ENCODE measurements around the gene PSME3.
"Not testable (repeated sequence)": the region's sequence is repeated elsewhere in the genome, so short reads cannot be mapped to it uniquely, and the experiment has no call there.

Gene PSME3

DNA sequence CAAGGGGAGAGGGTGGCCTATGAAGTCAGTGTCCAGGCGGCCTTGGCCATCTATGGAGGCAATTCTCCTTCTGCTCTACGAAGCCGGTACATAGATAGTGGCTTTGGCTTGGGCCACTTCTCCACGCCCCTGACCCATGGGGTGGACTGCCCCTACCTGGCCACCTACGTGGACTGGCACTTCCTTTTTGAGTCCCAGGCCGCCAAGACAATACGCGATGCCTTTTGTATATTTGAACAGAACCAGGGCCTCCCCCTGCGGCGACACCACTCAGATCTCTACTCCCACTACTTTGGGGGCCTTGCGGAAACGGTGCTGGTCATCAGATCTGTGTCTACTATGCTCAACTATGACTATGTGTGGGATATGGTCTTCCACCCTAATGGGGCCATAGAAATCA lies 35.1 kb downstream of the PSME3 start:
- H3K9me3 ChIP-seq (ENCODE audit: control insufficient read depth, low read length) = no peaks in the 10 kb centered on the region
- H3K27ac ChIP-seq = no peak overlapping the region
- H3K27me3 ChIP-seq (ENCODE audit: control insufficient read depth, insufficient read depth, low read length) = no peaks in the 10 kb centered on the region
- no peaks in the 10 kb centered on the region for H3K4me1 ChIP-seq
- TF ChIP-seq, protein P1, sequence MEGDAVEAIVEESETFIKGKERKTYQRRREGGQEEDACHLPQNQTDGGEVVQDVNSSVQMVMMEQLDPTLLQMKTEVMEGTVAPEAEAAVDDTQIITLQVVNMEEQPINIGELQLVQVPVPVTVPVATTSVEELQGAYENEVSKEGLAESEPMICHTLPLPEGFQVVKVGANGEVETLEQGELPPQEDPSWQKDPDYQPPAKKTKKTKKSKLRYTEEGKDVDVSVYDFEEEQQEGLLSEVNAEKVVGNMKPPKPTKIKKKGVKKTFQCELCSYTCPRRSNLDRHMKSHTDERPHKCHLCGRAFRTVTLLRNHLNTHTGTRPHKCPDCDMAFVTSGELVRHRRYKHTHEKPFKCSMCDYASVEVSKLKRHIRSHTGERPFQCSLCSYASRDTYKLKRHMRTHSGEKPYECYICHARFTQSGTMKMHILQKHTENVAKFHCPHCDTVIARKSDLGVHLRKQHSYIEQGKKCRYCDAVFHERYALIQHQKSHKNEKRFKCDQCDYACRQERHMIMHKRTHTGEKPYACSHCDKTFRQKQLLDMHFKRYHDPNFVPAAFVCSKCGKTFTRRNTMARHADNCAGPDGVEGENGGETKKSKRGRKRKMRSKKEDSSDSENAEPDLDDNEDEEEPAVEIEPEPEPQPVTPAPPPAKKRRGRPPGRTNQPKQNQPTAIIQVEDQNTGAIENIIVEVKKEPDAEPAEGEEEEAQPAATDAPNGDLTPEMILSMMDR (IDR thresholded peaks at IDR 0.05) = no peak
- no peak overlapping the region for H3K4me2 ChIP-seq (ENCODE audit: low read length)
- H3K79me2 ChIP-seq = no peaks in the 10 kb centered on the region
- H2AFZ ChIP-seq = no peak overlapping the region
- no peak overlapping the region for H3K4me3 ChIP-seq (ENCODE audit: low read depth, low read length)
- H3K36me3 ChIP-seq (ENCODE audit: control insufficient read depth, insufficient read depth, low read length) = no peaks in the 10 kb centered on the region
- no peak overlapping the region for H3K9ac ChIP-seq

DNA sequence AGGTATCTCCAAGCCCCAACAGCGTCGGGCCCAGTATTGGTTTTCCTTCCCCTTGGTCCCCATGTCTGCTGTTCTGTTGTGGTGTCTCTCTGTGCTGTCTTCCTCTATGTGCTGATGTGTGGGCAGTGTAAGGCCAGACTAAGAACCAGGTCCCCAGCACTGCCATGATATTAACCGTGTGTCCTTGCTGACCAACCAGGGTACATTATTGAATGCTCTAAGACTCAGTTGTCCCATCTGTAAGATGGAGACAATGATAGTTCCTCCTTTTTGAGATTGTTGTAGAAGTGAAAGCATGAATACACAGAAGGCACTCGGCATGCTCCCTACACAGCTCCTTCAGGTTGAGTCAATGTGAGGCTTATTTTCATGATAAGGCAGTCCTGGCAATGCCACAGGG lies 38.5 kb downstream of the PSME3 start:
- TF ChIP-seq, protein P1 (IDR thresholded peaks at IDR 0.05) = no peak
- H3K4me3 ChIP-seq (ENCODE audit: low read depth, low read length) = no peak overlapping the region
- no peaks in the 10 kb centered on the region for H3K4me1 ChIP-seq
- H3K79me2 ChIP-seq = no peaks in the 10 kb centered on the region
- no peaks in the 10 kb centered on the region for H3K9me3 ChIP-seq (ENCODE audit: control insufficient read depth, low read length)
- no peak overlapping the region for H3K27ac ChIP-seq
- no peak overlapping the region for H2AFZ ChIP-seq
- H3K27me3 ChIP-seq (ENCODE audit: control insufficient read depth, insufficient read depth, low read length) = no peaks in the 10 kb centered on the region
- H3K36me3 ChIP-seq (ENCODE audit: control insufficient read depth, insufficient read depth, low read length) = no peaks in the 10 kb centered on the region
- no peak overlapping the region for H3K9ac ChIP-seq
- H3K4me2 ChIP-seq (ENCODE audit: low read length) = no peak overlapping the region

DNA sequence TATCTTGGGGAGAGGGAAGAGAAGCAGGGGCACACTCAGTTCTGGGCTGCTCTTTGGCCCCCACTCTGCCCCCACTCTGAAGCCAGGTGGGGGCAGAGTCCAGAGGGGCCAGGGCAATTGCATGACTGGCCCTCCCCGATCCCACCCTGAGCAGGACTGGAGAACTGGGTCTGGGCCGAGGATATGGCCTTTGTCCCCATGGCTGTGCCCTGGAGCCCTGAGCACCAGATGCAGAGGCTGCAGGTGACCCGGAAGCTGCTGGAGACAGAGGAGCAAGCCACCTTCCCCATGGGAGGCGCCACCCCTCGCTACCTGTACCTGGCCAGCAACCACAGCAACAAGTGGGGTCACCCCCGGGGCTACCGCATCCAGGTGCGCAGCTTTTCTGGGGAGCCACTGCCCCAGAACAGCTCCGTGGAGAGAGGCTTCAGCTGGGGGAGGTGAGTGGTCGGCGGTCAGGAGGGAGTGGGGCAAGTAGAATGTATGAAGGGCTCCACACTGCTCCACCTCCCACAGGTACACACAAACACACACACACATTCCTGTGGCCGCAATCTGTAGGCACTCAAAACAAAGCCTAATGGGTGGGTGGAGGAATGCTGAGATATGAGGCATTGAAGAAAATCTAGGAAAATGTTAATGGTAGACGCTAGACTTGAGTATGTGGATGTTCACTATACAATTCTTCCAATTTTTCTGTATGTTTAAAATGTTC lies 39.2 kb downstream of the PSME3 start:
- Histone ChIP-seq H3K9me3 (ENCODE audit: control insufficient read depth, low read length) (no peaks in the 10 kb centered on the region), H3K36me3 (ENCODE audit: control insufficient read depth, insufficient read depth, low read length) (no peaks in the 10 kb centered on the region), H3K4me3 (ENCODE audit: low read depth, low read length) (no peak overlapping the region), H3K9ac (no peak overlapping the region), H3K4me2 (ENCODE audit: low read length) (no peak overlapping the region), H3K27me3 (ENCODE audit: control insufficient read depth, insufficient read depth, low read length) (no peaks in the 10 kb centered on the region), H2AFZ (no peak overlapping the region), H3K27ac (no peak overlapping the region), H3K4me1 (no peaks in the 10 kb centered on the region), H3K79me2 (no peaks in the 10 kb centered on the region)
- TF ChIP-seq, protein P1 (IDR thresholded peaks at IDR 0.05) = no peak

DNA sequence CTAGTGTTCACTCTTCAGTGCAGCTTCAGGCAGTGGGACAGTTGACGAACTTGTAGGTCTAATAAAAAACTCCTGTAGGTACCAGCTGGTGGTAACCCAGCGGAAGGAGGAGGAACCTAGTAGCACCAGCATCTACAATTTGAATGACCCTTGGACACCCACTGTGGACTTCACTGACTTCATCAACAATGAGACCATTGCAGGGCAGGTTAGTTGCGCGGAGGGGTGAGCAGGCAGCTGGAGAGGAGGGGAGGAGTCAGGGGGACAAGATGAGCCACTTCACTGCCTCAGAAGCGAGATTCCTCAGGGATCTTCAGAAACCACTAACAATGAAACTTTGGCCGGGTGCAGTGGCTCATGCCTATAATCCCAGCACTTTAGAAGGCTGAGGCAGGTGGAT lies 40.1 kb downstream of the PSME3 start:
- TF ChIP-seq, protein P1 (IDR thresholded peaks at IDR 0.05) = no peak
- no peak overlapping the region for H3K27ac ChIP-seq
- no peak overlapping the region for H2AFZ ChIP-seq
- no peaks in the 10 kb centered on the region for H3K9me3 ChIP-seq (ENCODE audit: control insufficient read depth, low read length)
- no peaks in the 10 kb centered on the region for H3K79me2 ChIP-seq
- H3K4me3 ChIP-seq (ENCODE audit: low read depth, low read length) = no peak overlapping the region
- H3K4me1 ChIP-seq = no peaks in the 10 kb centered on the region
- H3K9ac ChIP-seq = no peak overlapping the region
- no peaks in the 10 kb centered on the region for H3K36me3 ChIP-seq (ENCODE audit: control insufficient read depth, insufficient read depth, low read length)
- no peaks in the 10 kb centered on the region for H3K27me3 ChIP-seq (ENCODE audit: control insufficient read depth, insufficient read depth, low read length)
- H3K4me2 ChIP-seq (ENCODE audit: low read length) = no peak overlapping the region

DNA sequence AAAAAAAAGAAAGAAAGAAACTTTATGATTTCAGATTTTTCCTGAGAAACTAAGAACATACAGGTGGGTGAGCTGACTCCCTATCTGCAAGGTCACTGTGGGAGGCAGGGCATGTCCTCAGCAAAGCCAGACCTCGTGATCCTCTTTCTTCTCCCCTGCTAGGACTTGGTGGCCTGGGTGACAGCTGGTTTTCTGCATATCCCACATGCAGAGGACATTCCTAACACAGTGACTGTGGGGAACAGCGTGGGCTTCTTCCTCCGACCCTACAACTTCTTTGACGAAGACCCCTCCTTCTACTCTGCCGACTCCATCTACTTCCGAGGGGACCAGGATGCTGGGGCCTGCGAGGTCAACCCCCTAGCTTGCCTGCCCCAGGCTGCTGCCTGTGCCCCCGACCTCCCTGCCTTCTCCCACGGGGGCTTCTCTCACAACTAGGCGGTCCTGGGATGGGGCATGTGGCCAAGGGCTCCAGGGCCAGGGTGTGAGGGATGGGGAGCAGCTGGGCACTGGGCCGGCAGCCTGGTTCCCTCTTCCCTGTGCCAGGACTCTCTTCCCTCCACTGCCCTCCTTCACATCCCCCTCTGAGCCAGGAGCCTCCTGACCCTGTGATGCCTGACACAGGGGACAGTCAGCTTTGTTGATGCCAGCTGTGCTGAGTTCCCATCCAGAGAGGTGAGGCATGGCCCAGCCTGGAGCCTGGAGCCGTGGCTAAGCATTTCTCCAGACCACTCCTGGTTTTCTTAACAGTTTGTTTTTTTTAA lies 40.9 kb downstream of the PSME3 start:
- H3K9ac ChIP-seq; H2AFZ ChIP-seq; H3K27ac ChIP-seq; H3K4me2 ChIP-seq (ENCODE audit: low read length); H3K36me3 ChIP-seq (ENCODE audit: control insufficient read depth, insufficient read depth, low read length); H3K4me3 ChIP-seq (ENCODE audit: low read depth, low read length); H3K4me1 ChIP-seq; H3K79me2 ChIP-seq; H3K9me3 ChIP-seq (ENCODE audit: control insufficient read depth, low read length); H3K27me3 ChIP-seq (ENCODE audit: control insufficient read depth, insufficient read depth, low read length): not testable (repeated sequence)

Measured in parathyroid adenoma (tissue), 2 donors.